Stimulated activated CD4-positive, alpha-beta T cell treated with anti-CD3 and anti-CD28 coated beads, Interleukin-12 subunit alpha, Interleukin-12 subunit beta, amount 100 ng/mL, for 4 hours (primary cell): ENCODE results near the gene CPB2.

Source experiments
- DNase-seq: peaks from one replicate; pipeline ENCODE4 v3.0.0-alpha.2; 2020

CPB2 gene

DNA sequence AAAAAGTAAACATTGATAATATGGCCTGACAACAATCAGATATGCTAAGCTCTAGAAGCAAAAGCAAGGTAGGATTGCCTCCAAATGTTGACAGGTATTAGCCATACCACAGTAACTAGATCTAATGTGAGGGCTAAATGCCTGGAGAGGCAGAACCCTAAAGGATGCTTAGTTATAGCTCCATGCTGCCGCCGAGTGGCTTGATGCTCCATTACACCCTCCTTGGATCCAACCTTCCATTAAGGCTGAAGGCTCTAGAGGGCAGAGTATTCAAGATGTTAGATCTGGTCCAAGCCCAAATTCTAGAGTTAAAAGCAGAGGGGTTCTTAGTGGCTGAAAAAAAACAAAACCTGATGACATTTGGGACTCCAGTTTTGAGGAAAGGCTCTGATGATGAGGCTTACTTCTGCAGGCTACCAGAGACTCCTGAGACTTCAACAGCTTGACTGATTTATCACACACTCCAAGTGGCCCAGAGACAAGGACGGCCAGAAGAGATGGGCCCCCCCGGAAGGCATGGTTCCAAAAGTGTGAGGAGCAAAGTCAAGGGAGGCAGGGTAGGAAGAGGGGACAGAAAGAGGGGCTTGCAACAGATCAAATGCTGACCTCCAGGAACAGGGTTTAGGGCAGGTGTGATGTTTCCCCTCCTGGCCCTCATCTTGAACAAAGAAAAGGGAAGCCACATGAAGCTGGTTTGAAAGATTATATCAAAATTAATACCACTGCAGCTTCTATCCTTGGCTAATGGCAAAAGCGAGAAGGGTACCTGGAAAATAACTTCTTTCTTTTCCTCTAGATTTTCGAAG, 21.9 kb upstream of the CPB2 start:
- DNase-seq: peak; percentile 55

DNA sequence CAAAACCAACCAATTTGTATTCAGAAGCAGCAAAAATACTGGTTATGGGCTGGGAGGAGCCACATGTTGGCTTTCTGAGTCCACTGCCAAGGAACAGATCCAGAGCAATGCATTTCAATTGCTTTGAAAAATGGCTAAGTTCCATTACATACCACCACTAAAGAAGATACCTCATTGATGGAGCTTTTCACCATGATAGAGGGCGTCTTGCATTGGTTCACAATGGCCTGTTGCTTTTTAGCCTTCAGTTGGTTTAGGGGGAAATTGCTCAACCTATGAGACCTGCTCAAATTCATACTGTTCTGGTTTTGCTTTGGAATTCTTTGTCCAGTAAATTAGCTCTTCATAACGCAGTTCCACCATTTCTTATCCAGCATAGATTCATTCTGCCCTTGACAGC, 21.2 kb upstream of the CPB2 start:
- DNase-seq: no peak

DNA sequence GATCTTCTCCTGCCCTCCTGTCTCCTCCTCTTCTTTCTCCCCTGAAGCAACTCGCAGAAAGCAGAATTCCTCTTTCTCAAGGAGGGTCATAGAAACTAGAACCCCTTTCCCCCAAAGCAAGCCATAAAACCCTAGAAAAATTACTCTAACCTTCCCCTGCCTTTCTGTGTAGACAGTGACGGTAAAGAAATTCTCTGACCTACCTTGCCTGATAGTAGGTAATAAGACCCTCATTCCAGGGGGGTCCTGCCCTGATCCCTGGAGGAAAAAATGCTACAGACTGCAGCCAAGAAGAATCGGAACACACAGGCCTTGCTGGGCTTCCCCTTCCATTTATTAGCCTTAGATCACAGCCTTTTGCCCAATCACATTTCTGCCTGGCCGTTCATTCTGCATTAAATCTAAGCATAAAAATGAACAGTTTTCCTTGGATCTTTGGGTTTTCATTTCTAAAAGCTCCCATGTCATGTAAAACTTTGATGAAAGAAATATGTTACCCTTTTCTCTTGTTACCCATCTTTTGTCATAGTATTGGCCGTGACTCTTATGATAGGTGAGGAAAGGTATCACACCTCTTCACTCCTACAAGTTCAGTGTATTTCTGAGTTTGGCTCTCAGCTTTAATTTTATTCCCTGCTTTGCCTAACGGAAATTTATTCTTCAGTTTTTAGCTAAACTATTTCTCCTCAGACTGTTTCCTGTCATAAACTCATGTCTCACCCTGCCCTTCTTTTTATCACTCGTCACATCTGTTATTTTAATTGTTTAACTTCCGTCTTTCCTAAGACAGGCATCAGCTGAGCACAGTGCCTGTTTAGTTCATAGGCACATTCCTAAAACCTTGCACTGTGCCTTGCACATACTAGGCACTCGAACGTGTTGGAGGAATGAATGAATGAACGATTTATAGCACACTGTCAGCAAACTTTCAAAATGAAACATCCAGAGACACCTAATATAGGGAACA, 20.4 kb upstream of the CPB2 start:
- no peak for DNase-seq

DNA sequence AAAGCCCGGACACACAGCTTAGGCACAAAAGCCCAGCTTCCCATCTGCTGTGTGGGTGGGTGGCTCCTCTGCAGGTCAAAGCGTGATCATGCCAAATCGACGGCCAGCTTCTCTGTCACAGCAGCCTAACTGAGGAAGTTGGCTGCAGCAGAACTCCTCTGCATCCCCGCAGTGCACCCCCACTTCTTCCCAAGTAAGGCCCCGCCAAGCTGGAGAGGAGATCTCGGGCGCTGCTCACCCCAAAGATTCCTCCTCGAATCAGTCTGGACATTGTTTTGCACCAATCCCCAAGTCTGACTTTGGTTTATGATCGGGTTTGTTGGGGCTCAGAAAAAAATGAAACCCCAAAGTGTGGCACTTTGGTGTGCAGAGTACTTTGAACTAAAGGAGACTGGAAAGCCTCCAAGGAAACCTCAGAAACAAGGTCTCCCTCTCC, 19.7 kb upstream of the CPB2 start:
- peak; percentile 18 for DNase-seq

DNA sequence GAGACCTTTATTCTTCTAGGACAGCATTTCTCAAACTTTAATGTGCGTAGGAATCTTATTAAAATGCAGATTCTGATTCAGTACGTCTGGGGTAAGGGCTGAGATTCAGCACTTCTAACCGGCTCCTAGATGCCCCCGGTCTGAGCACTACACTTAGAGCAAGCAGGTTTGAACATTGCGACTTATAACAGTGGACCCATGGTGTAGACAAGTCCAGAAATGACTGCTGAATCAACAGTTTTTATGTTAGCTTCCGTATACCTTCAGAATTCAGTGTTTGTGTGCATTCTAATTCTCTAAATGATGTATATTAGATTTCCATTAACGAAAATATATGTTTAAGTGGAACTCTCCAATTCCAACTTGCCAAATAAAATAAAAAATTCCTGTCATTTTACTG, 17.5 kb upstream of the CPB2 start:
- no peak for DNase-seq

DNA sequence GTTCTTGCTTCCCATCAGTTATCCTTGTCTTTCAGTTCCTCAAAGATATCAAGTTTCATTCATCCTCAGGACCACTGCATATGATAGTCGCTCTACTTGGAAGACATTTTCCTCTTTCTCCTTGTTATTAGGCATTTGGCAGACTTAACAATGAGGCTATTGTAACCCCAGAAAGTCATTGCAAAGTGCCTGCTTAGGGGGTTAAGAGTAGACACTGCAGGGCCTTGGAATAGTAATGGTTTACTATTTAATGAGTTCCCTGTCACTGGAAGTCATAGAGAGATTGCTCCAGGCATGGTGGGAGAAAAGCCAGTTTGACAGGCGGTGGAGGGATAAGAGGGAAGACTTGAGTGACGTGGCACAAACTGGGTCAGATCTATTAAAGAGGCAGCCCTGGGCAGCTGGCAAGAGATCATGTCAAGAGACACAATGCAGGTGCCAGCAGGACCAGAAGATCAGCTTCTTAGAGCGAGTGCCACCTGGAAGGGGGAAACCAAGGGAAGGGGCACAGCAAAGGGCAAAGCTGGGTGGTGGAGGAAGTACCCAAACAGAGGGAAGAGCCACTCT, 16.8 kb upstream of the CPB2 start:
- DNase-seq: no peak

DNA sequence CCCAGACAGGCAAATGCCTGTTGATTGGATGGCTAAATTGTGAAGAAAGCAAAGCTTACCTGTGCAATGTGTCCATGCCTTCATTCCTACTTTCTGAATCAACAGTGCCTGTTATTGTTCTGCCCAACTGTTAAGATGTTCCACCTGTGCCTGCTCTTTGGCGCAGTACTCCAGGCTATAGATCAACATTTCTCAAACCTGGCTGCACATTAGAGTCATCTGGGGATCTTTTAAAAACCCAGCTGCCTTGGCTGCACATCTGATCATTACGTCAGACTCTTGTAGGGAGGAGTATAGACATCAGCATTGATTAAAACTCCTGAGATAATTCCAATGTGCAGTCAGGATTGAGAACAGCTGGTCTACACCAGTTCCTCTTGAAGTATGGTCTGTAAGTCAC, 16.2 kb upstream of the CPB2 start:
- no peak for DNase-seq

DNA sequence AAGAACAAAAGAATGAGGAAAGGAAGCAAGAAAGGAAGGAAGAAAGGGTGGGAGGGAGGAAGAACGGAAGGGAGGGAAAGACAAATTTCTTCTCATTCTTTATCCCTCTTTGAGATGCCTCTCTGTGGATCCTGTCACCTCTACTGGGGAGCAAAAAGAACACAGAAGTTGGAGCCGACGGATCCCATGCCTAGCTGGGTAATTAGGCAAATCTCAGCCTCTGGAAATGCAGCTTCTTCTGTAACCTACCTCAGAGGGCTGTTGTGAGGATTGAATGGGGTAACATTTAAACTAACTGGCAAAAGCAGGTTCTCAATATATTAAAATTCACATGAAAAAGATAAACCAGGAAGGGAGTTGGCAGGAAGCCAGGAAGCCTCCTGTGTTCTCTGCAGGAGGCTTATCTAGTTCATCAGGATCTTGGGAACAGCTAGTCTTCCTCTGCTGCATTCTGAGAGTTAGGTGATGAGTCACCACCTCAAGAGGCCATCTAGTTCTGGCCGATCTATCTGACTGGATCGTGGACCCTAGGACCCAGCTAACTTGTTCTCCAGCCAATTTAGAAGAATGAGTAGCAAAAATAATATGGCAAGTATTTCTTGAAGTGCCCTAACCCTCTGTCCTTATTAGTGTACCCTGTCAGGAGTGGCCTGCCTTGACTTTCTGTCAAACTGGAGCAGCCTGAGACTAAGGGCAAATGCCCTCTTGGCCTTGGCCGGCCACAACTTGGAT, 15.2 kb upstream of the CPB2 start:
- no peak for DNase-seq

DNA sequence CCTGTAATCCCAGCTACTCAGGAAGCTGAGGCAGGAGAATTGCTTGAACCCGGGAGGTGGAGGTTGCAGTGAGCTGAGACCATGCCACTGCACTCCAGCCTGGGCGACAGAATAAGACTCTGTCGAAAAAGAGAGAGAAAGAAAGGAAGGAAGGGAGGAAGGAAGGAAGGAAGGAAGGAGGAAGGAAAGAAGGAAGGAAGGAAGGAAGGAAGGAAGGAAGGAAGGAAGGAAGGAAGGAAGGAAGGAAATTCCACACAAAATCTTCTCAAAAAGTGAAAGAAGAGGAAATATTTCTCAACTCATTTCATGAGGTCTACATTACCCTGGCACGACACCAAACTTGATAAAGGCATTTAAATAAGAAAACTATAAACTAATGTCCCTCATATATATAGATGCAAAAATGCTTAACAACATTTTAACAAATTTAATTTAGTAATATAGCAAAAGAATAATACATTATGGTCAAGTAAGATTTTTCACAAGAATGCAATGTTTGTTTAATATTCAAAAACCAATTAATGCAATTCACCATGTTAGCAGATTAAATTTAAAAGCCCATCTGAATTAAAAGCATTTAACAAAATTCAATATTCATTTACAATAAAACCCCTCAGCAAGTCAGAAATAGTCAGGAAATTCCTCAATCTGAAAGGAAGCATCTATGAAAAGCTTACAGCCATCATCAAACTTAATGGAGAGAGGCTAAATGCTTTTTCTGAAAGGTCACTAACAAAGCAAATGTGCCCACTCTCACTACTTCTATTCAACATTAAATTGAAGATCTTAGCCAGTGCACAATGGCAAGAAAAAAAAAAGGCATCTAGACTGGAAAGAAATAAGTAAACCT, 12.0 kb upstream of the CPB2 start:
- DNase-seq: no peak

DNA sequence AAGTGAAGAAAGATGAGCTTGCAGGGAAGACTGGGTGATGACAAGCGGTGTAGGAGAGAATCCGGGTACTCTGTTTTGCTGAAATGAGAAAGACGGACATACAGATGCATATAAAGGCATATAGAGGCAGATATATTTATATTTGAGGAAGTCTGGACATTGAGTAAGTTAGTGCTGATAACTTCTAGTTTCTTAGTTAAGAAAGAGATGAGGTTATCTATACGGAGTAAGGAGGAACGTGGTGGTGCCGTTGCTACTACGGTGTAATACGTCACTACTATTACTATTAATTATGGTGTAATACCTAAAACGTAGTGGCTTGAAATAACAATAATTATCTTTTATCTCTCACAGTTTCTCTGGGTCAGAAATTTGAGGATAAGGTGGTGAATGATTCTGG, 9.8 kb upstream of the CPB2 start:
- DNase-seq: no peak

DNA sequence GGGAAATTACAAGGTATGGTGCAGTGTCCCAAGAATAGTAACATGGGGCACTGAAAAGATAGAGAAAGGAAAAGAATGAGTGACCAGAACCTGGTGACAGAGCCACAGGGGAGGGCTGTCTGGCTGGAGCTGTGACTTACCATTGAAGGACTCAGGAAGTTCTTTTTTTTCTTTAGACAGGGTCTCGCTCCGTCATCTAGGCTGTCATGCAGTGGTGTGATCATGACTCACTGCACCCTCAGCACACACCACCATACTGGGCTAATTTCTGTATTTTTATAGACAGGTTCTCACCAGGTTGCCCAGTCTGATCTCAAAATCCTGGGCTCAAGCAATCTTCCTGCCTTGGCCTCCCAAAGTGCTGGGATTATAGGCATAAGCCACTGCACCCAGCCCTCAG, 8.8 kb upstream of the CPB2 start:
- no peak for DNase-seq

DNA sequence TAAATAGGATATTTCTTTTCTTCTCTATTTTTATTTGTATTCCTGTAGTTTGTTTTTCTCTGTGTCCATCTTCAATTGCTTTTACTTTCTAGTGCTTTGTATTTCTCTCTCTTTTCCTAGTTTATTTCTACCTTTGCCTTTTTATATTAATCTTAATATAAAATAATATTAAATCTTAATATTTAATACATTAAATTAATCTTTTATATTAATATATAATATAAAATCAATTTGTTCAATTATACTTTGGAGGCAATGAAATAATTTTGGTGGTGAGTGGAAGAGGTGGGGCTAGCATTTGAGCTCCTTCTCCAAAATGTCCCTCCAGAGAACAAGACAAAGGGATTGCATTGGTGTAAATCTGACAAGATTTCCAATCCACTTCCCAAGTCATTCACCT, 6.3 kb upstream of the CPB2 start:
- no peak for DNase-seq

DNA sequence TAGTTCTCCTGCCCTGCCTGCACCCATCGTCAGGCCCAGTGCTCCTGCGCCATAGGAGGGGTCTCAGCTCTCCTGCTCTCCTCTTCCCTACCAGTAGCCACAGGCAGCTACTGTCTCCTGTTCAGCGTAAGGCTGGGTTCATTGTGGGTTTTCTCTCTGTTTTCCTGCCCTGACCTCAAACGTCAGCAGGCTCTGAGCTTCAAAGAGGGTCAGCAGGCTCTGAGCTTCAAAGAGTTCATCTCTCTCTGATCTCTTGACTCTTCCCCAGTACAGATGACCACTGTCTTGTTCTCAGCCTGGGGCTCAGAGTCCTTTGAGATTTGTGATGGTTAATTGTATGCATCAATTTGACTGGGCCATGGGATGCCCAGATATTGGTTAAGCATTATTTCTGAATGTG, 4.6 kb upstream of the CPB2 start:
- no peak for DNase-seq

DNA sequence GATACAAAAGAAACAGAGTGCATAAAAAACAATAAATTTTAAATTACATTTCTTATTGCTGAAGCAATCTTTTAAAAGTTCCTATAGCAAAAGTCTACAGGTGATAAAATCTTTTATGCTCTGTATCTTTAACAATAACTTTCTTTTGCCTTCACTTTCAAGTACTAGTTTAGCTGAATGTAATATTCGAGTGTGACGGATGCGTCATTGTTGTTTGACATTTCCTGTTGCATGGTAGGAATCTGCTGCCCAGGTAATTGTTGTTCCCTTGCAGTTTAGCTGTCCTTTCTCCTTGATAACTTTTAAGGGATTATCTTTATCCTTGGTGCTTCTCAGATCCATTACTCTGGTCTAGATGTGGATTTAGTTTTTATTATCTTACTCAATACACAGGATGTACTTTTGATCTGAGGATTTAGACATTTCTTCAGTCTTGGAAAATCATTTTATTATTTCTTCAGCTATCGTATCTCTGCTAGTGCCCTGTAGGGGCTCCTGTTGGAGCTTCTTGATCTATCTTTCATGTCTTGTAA, 2.1 kb upstream of the CPB2 start:
- DNase-seq: no peak

DNA sequence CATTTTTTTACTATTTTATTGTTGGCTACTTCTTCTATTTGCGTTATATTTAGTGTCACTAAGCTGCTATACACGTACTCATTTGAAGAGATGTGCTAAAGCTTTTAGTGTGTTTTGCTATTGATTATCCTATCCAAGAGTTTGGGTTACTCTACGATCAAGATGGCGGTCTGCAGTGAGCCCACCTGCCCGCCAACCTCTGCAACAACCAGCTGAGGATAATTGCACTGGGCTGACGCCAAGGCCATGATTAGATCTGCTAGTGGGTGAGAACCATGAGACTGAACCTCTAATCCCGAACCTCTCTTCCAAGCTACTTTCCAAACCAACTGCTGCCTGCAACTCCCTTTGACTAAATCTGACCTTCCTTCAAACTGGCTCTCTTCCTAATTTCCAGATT, 1.8 kb downstream of the CPB2 start:
- DNase-seq: no peak

DNA sequence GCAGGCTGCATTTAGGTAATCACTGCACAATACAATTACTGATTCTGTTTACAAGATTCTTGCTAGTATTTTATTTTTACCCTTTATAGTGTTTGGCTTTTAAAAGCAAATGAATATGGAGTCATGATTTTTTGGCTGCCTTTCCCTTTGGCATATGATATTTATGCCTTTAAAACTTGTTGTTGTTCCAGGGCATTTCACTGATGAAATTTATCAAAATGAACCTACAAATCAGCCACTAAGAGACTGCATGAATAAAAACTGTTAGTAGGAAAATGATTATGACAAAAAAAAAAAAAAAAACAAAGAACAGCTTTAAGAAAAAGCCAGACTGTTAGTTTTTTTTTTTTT, 2.6 kb downstream of the CPB2 start:
- no peak for DNase-seq

DNA sequence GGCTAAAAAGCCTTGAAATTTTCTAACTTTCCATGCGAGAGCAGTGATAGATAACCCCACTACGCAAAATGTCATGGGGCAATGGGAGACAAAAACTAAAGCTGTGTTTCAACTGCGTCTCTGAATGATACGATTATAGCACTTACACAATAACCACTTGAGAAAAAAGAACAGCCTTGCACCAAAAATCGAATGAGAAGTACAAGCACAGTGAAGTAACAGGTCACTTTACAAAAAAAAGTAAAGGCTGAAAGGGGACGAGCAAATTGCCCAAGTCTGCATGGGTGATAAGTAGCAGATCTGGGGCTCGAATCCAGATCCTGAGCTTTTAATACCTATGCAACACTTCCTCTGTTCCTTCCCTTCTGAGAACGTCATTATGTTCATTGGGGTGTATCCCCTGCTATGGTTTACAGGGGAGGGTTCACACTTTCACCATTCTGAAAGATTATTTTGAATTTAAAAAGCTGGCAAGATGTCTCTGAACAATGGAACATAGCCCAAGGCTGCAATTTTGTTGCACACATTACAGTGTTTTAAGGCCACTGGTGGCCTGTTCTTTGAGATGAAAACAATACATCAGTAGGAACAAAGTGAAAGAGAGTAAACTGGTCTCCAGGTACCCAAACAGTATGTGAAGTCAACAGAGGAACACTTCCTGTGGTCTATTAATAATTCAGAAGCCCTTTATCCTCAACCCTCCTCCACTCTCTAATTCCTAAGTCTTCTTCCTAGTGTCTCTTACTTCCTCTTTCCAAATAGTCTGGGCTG, 3.2 kb downstream of the CPB2 start:
- DNase-seq: no peak

DNA sequence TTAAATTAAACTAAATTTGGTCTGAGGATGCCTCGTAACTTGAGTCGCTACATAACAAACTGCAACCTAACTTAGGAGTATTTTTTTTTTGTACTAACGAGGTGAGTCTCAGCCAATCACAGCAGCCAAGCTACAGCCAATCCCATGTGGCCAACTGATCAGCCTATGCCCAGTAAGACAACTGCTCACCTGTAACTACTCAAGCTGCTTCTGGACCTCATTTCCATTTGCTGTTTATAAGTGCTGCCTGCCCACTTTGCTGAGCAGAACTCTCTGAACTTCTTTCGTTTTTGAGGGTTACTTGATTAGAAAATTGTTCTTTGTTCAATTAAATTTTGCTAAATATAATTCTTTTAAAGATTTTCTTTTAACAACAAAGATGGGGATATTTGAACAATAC, 3.8 kb downstream of the CPB2 start:
- no peak for DNase-seq

DNA sequence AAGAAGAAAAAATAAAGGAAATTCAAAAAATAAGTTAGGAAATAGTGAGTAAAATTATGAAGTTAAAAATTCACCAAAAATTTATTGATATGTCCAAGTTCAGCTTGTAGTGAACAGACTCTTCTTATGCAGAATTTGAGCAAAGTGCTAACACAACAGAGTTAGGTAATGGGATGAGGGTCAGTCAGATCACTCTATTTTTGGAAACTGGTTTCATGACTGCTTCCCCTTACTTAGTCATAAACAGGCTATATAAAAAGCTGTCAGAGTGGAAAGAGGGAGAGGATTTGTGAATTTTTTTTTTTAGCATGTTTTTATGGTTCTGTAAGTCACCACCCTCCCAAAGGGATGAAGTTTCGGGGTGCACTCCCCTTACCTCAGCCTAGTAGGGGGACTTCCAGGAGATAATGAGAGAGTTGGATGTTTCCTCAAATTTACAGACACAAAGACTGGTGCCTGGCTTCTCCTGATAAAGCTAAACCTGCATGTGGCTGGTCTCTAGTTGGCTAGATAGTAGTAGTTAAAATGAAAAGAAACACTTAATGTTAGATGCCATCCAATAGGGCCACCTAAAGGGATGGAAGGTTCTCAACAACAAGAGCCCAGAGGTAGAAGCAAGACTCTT, 4.5 kb downstream of the CPB2 start:
- DNase-seq: no peak

DNA sequence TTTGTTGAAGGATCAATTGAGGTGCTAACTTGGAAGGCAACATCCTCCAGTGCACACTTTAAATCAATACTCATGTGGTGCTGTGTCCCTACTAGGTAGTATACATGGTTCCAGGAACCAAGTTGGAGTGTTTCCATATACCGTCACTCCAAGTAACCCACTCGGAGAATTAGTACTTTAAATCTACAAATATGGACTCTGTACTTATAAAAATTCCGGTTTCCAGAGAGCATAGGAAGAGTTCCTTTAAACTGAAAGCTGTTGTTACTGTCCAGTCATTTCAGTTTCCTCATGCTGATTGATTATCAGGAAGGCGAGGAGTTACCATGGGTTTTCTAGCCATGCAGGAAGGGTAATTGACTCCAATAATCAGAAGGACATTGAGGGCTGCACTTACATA, 7.2 kb downstream of the CPB2 start:
- no peak for DNase-seq

DNA sequence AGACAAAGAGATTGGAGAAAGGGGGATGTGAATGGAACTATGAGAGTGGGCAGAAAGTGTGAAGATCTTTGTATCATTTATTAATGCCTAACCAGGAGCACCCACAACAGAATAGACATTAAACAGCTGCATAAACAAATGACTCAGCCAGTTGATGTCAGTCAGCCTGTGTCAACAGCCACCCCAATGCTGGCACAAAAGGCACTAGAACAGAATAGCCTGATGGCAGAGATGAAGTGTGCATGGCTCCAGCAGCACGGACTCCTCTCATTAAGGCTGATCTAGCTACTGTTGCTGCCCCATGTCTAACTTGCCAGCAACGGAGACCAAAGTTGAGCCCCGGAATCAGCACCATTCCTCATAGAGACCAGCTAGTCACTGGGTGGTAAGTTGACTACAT, 7.8 kb downstream of the CPB2 start:
- DNase-seq: no peak
